Daoy (cell line): Measurements from ENCODE around the gene TLE2. TPM values are rescaled to one million over a fixed set of nuclear protein-coding genes. Genes with fewer than 3 reads are reported as not detected.
A peak's percentile ranks its signal among the peaks of the same experiment; 100 is the strongest.

Source experiments
- DNase-seq: peaks from one replicate; pipeline ENCODE4 v3.0.0-alpha.2; 2015; ENCODE audit warnings: low read depth
- total RNA-seq: library from RNA; depleted of rRNA; stranded (reverse); fragments of >200 nt; shearing (Covaris generic); gene quantifications from 2 replicates; pipeline ENCODE4 v1.2.3, GENCODE V29; 2014; rRNA removed

Gene TLE2
- total RNA-seq, 1 experiment from 2014 or later: 1.5 TPM

- DNase-seq: peak; percentile 99
Measured at GRCh38 chr19:2950286-2951124, 78.6 kb downstream of the TLE2 start.

GRCh38 chr19:2949939-2950285 is 79.2 kb downstream of the TLE2 start:
- no peak for DNase-seq

Other genes with a start within 250 kb of the TLE2 start
- gene SGTA, start 246.0 kb downstream of the TLE2 start, total RNA-seq: 81.5 and 91.2 TPM in 2 replicates
- 240 and 251 TPM in 2 replicates for gene THOP1, start 243.8 kb downstream of the TLE2 start, total RNA-seq
- 1.7 and 1.9 TPM in 2 replicates for gene ZNF554, start 209.4 kb downstream of the TLE2 start, total RNA-seq
- gene ZNF555, start 187.8 kb downstream of the TLE2 start, total RNA-seq: 3.4 and 4.3 TPM in 2 replicates
- gene ZNF556, start 161.9 kb downstream of the TLE2 start, total RNA-seq: under 0.01 and 0.09 TPM in 2 replicates
- 5.0 TPM in 2 replicates for gene ZNF57, start 128.4 kb downstream of the TLE2 start, total RNA-seq
- gene ZNF77, start 84.3 kb downstream of the TLE2 start, total RNA-seq: 2.5 and 5.0 TPM in 2 replicates
- 0.69 and 12.3 TPM in 2 replicates for gene TLE6, start 51.7 kb downstream of the TLE2 start, total RNA-seq
- gene TLE5, start 33.2 kb upstream of the TLE2 start, total RNA-seq: 147 and 186 TPM in 2 replicates
- 35.6 and 46.2 TPM in 2 replicates for gene GNA11, start 65.1 kb upstream of the TLE2 start, total RNA-seq
- 0.65 TPM in 1 of 2 replicates, not detected in the other for gene GNA15, start 106.8 kb upstream of the TLE2 start, total RNA-seq
- gene S1PR4, start 149.5 kb upstream of the TLE2 start, total RNA-seq: not detected in 2 replicates
- 80.2 and 85.1 TPM in 2 replicates for gene NCLN, start 156.7 kb upstream of the TLE2 start, total RNA-seq
- 0.06 TPM in 1 of 2 replicates, not detected in the other for gene CELF5, start 195.4 kb upstream of the TLE2 start, total RNA-seq